Measurements from ENCODE around the gene FNIP1. TPM values are rescaled to one million over a fixed set of nuclear protein-coding genes. Genes with fewer than 3 reads are reported as not detected.

The FNIP1 gene
- polyA plus RNA-seq, 1 of the 3 experiments (the other 2 are of a cell fraction), result 2.4 TPM

GRCh38 chr5:131818001-131818724, 21.3 kb upstream of the FNIP1 start:
- Histone ChIP-seq H2AFZ (ENCODE audit: low read depth) (0 out of 2 replicates have a peak overlapping the region, but pooled peaks have one; percentile 45), H3K4me2 (no peak overlapping the region), H3K9ac (no peak overlapping the region), H3K9me3 (no peaks in the 10 kb centered on the region), H3K27ac (ENCODE audit: low read depth in 2 of 2, low read length in 1 of 2) (no peak overlapping the region), H3K4me1 (ENCODE audit: control insufficient read depth in 1 of 2, insufficient read depth in 2 of 2, low read depth in 1 of 2, low read length in 1 of 2) (no peaks in the 10 kb centered on the region), H3K79me2 (ENCODE audit: insufficient read depth) (no peaks in the 10 kb centered on the region), H3K36me3 (replicated peaks in 1 of 2; ENCODE audit: control insufficient read depth in 1 of 2, insufficient read depth in 2 of 2, low read length in 1 of 2) (no peaks in the 10 kb centered on the region), H3K9me2 (no peaks in the 10 kb centered on the region), H3K27me3 (ENCODE audit: insufficient read depth) (no peaks in the 10 kb centered on the region), H3K4me3 (ENCODE audit: low read depth in 2 of 2, low read length in 1 of 2) (no peak overlapping the region), H3F3A (replicated peaks; ENCODE audit: insufficient read depth) (no peaks in the 10 kb centered on the region), H4K20me1 (ENCODE audit: insufficient read depth) (no peaks in the 10 kb centered on the region)
- DNase-seq, result no peak
- TF ChIP-seq SMC3 (IDR thresholded peaks at IDR 0.05; ENCODE audit: low read depth, low read length) (no peak), CTCF (IDR thresholded peaks at IDR 0.05) (no peak), POLR2AphosphoS5 (IDR thresholded peaks at IDR 0.05; ENCODE audit: low read depth, low read length) (no peak), MEF2A (IDR thresholded peaks at IDR 0.05; ENCODE audit: borderline replicate concordance, low read depth) (no peak), ZBTB33 (IDR thresholded peaks at IDR 0.05; ENCODE audit: borderline replicate concordance, low read depth) (no peak), NRF1 (IDR thresholded peaks at IDR 0.05; ENCODE audit: low read depth, low read length) (no peak), TEAD4 (IDR thresholded peaks at IDR 0.05; ENCODE audit: borderline replicate concordance, insufficient read depth) (no peak), EZH2phosphoT487 (IDR thresholded peaks at IDR 0.05; ENCODE audit: borderline replicate concordance, low read depth) (no peak), NFIC (IDR thresholded peaks at IDR 0.05; ENCODE audit: borderline replicate concordance) (no peak), RFX5 (IDR thresholded peaks at IDR 0.05; ENCODE audit: low read length) (no peak), FOSL2 (IDR thresholded peaks at IDR 0.05; ENCODE audit: borderline replicate concordance, low read depth) (no peak), EP300 (IDR thresholded peaks at IDR 0.05; ENCODE audit: borderline replicate concordance in 1 of 2, low read depth in 1 of 2, low read length in 1 of 2) (no peak), ELF1 (IDR thresholded peaks at IDR 0.05) (no peak), JUND (IDR thresholded peaks at IDR 0.05) (no peak), MXI1 (IDR thresholded peaks at IDR 0.05; ENCODE audit: low read depth, low read length) (no peak), FOXJ3 (CRISPR knock-in tag; IDR thresholded peaks at IDR 0.05) (no peak)
- CTCF ChIA-PET, result no interaction called here
- 80% methylated on average over 2 of the region's 2 CpGs for WGBS (ENCODE audit: low lambda C conversion rate)
- POLR2A ChIA-PET, result no interaction called here
